Inferior parietal cortex (tissue), 1 donor: ENCODE measurements around the gene KCTD5.

ENCODE experiments used
- DNase-seq: peaks from one replicate; pipeline ENCODE4 v3.0.0-alpha.2; 2016; ENCODE audit errors: extremely low spot score

Gene KCTD5

GRCh38 chr16:2749936-2750335 is 67.6 kb downstream of the KCTD5 start:
- DNase-seq: no peak

GRCh38 chr16:2751577-2752034 is 69.3 kb downstream of the KCTD5 start:
- no peak for DNase-seq

- peak; percentile 98 for DNase-seq
Measured at GRCh38 chr16:2752035-2752849, 69.9 kb downstream of the KCTD5 start, which contains the start of gene SRRM2. SRRM2 (plus strand) TSS chr16:2752638; CDS start chr16:2756365, 3,727 bp downstream.

DNA sequence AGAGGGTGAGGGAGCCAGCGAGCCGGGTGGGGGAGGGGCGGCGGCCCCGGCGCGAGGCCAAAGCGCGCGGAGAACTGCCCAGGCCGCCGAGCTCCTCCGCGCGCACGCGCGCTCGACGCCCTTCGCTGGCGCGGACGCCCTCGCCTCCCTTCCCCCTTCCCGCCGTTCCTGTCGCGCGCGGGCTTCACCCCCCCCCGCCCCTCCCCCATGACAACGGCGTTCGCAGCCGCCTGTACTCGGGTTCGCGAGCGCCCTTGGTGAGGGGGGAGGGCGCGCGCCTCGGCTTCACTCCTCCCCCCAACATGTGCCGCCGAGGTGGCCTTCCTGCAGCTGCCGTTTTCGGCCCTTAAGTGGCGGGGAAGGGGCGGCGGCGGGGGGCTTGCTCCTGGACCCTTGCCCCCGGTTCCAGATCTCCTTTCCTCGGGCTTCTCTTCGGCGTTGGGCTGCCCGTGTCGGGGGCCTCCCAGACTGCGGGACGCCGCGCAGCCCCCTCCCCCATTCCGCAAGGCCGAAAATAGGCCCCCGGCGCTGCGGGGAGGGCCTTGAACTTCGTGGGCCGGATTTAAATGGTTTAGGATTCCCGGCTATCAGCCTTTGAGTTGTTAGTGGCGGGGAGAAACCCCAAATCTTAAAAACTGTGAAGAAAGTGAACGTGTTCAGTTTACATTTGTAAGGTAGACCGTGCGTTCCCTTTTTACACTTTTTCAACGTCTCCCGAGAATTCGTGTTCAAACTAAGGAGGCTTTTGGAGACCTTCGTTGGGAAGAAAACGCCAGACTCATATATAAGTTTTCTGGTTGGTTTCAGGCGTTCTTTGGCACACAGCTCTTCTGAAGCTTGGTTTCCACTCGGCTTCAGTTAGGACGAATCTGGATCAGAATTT is 70.8 kb downstream of the KCTD5 start:
- peak; percentile 74 for DNase-seq

- DNase-seq: no peak
Measured at GRCh38 chr16:2753733-2754020, 71.4 kb downstream of the KCTD5 start.

GRCh38 chr16:2755158-2755557 is 72.8 kb downstream of the KCTD5 start:
- no peak for DNase-seq

DNA sequence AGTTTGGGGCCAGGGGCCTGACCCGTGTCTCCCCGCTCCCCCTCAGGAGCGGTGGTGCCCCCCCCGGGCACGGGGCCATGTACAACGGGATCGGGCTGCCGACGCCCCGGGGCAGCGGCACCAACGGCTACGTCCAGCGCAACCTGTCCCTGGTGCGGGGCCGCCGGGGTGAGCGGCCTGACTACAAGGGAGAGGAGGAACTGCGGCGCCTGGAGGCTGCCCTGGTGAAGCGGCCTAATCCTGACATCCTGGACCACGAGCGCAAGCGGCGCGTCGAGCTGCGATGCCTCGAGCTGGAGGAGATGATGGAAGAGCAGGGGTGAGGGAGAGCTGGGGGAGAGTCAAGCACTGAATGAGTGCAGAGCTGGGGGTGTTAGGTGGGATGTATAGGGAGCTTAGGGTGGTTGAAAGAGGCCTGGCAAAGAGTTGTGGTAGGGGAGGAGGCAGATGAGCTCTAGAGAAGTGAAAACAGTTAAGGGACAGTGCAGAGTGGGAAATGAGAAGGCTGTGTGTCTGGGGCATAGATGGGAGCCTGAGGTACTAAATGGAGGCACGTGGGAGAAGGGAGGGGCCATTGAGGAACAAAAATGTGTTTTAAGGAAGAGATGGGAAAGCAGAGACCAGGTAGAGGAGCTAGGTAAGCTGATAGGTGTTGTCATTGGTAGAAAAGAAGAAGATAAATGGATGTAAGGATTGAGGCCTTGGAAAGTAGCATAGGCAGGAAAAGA is 74.1 kb downstream of the KCTD5 start:
- no peak for DNase-seq

- no peak for DNase-seq
Measured at GRCh38 chr16:2757344-2757743, 75.0 kb downstream of the KCTD5 start.
